Measurements from ENCODE around the gene NR2C2AP.

Gene NR2C2AP

DNA sequence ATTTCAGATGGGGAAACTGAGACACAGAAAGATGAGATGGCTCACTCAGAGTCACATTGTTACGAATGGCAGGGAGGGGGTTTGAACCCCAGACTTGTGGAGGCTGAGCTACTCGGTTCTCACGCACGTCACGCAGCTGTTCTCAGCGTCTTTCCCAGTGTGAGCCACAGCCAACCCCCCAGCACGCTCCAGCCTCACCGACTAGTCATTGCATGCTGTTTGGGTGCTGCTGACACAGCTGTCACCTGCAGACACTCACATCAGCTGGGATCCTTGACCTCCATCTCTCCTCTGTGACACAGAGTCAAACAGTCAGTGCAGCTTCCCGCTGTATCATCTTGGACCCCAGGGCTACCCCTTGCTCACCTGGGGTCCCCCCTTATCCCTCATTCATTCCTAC is 6.2 kb upstream of the NR2C2AP start:
- H3K4me3 ChIP-seq (ENCODE audit: low read length): no peak overlapping the region
- no peak for DNase-seq (ENCODE audit: low read depth)
- TF ChIP-seq, protein P1, sequence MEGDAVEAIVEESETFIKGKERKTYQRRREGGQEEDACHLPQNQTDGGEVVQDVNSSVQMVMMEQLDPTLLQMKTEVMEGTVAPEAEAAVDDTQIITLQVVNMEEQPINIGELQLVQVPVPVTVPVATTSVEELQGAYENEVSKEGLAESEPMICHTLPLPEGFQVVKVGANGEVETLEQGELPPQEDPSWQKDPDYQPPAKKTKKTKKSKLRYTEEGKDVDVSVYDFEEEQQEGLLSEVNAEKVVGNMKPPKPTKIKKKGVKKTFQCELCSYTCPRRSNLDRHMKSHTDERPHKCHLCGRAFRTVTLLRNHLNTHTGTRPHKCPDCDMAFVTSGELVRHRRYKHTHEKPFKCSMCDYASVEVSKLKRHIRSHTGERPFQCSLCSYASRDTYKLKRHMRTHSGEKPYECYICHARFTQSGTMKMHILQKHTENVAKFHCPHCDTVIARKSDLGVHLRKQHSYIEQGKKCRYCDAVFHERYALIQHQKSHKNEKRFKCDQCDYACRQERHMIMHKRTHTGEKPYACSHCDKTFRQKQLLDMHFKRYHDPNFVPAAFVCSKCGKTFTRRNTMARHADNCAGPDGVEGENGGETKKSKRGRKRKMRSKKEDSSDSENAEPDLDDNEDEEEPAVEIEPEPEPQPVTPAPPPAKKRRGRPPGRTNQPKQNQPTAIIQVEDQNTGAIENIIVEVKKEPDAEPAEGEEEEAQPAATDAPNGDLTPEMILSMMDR (conservative IDR thresholded peaks at IDR 0.05; ENCODE audit: low read depth, low read length): no peak

DNA sequence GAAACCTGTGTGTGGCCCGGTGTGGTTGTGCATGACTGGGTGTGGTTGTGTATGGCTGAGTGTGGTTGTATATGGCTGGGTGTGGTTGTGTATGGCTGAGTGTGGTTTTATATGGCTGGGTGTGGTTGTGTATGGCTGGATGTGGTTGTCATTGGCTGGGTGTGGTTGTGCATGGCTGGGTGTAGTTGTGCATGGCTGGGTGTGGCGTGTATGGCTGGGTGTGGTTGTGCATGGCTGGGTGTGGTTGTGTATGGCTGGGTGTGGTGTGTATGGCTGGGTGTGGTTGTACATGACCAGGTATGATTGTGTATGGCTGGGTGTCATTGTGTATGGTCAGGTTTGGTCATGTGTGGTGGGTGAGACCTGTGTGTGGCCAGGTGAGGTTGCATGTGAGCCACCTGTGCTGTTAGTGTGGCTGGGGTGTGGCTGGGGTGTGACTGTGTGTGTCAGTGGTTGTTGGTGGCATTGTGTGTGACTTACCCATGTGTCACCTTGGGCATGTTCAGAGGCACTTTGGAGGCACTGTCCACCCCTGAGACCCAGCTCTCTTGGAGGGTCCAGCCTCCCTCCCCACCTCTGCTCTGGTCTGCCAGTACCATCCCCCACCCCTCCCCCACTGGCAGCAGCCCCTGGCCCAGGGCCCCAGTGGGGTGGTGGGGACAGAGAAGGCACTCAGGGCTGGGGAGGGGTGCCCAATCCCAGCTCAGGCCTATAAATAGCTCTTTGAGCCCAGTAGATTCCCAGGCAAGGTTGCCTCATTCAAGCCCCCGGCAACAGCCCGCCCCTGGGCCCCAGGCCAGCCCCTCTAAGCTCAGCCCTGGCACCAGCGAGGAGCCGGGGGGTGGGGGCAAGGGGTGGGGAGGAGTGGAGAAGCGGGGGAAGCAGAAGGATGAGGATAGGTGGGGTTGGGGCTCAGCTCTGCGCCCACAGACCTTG is 4.7 kb upstream of the NR2C2AP start:
- TF ChIP-seq, protein P1 (conservative IDR thresholded peaks at IDR 0.05; ENCODE audit: low read depth, low read length): no peak
- no peak for DNase-seq (ENCODE audit: low read depth)
- H3K4me3 ChIP-seq (ENCODE audit: low read length): no peak overlapping the region

DNA sequence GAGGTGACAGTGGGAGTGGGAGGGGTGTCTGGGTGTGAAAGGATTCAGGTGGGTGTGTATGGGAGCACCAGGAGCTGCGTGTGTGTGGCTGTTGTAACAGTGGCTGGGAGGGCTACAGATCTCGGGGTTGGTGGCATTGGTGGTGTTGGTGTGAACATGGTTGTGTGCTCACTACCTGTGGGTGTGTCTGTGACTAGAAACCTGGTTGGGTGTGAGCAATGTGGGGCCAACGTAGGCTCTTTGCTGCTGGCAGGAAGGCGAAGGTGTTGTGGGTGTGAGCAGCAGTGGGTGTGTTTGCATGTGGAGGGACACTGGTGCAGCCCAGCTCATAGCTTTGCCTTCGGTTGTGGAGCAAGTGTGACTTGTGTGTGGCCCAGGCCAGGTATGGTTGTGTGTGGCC is 3.7 kb upstream of the NR2C2AP start:
- H3K4me3 ChIP-seq (ENCODE audit: low read length): no peak overlapping the region
- no peak for DNase-seq (ENCODE audit: low read depth)
- TF ChIP-seq, protein P1 (conservative IDR thresholded peaks at IDR 0.05; ENCODE audit: low read depth, low read length): no peak

DNA sequence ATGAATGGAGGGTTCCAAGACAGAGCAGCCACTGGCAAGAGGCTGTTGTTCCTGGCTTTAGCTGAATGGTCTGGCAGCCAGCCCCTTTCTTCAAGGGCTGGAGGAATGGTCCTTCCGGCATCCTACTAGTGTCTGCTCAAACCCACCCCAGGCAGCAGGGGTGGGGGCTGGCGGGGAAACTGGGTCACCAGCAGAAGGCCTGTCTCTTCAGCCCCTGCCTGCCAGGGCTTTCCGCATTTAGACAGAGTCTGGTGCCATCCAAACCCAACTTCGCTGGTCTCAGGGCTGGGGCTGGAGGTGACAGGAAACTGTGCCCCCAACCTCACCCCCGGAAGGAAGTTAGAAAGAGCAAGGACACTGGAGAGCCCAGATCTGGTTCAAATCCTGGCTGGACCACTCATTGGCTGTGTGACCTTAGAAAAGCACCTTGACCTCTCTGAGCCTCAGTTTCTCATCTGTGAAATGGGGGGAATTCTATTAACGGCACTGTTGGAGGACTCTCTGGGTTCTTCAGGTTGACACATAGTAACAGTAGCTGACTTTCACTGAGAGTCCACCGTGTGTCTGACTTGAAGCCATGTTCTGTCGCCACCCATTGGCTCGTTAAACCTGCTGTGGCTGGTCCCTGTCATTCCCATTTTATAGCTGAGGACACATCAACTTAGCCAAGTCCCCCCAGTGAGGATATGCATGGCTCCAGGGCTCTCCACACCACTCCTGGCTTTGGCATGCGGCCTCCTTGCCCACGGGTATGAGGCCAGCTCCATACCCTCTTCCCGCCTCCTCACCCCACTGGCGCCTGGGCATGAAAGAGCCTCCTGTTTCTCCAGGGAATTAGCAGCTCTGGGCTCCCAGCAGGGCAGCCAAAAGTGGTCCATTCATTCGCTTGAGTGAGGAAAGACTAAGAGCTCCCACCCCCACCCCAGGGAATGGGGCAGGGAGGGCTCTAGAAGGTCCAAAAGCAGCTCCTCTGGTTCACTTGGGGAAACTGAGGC is 2.5 kb upstream of the NR2C2AP start:
- no peak for DNase-seq (ENCODE audit: low read depth)
- TF ChIP-seq, protein P1 (conservative IDR thresholded peaks at IDR 0.05; ENCODE audit: low read depth, low read length): no peak
- no peak overlapping the region for H3K4me3 ChIP-seq (ENCODE audit: low read length)

DNA sequence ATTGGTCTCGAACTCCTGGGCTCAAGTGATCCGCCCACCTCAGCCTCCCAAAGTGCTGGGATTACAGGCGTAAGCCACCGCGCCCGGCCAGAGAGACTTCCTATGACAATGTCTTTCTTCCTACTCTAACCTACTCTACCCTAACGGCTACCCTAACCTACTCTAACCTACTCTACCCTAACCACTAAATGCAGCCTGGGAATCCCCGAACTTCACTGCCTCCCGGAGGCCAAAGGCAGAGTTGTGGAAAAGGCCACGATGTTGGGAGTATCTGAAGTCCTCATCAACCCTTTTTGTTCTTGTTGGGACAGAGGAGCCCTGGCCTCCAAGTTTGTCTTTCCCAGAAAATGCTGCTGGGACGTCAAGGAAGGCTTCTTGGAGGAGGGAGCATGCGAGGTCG is 967 bp upstream of the NR2C2AP start:
- H3K4me3 ChIP-seq (ENCODE audit: low read length): no peak overlapping the region
- TF ChIP-seq, protein P1 (conservative IDR thresholded peaks at IDR 0.05; ENCODE audit: low read depth, low read length): no peak
- no peak for DNase-seq (ENCODE audit: low read depth)

DNA sequence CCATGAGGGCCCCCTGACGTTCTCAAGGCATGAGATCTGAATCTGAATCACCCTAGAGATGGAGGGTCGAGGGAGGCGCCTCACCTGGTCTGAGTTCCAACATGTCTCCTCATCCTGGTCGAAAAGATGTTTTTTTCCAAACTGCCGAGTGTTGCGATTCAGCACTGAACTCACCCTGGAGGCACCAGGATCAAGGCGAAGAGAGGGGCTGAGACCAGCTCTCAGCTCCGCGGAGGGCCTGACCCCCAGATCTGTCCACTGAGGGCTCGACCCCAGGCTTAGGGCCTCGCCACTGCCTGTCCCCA is 555 bp downstream of the NR2C2AP start:
- TF ChIP-seq, protein P1 (conservative IDR thresholded peaks at IDR 0.05; ENCODE audit: low read depth, low read length): no peak
- peak overlapping the region; percentile 74 for H3K4me3 ChIP-seq (ENCODE audit: low read length)
- no peak for DNase-seq (ENCODE audit: low read depth)

All from retinal pigment epithelial cell (primary cell).